ENCODE results near the gene IQGAP2.
"Not testable (repeated sequence)": the region's sequence is repeated elsewhere in the genome, so short reads cannot be mapped to it uniquely, and the experiment has no call there.

Gene IQGAP2

DNA sequence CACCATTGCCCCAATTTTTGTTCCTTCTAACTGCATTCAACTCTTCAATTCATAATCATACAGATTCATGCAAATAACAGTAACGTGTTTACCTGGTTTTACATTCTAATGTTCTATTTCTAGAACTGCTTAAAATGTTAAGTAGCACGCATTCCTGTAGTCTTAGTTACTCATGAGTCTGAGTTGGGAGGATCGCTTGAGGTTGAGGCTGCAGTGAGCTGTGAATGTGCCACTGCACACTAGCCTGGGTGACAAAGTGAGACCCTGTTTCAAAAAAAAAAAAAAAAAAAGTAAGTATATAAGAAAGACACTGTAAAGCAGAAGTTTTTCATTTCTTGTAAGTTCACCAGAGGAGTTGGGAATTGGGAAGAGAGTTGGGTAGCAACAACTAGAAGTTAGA lies 114.2 kb downstream of the IQGAP2 start:
- no peak for DNase-seq

- not testable (repeated sequence) for DNase-seq
Measured at GRCh38 chr5:76518246-76518645, 115.2 kb downstream of the IQGAP2 start.

- no peak for DNase-seq
Measured at GRCh38 chr5:76521240-76521758, 118.2 kb downstream of the IQGAP2 start.

DNA sequence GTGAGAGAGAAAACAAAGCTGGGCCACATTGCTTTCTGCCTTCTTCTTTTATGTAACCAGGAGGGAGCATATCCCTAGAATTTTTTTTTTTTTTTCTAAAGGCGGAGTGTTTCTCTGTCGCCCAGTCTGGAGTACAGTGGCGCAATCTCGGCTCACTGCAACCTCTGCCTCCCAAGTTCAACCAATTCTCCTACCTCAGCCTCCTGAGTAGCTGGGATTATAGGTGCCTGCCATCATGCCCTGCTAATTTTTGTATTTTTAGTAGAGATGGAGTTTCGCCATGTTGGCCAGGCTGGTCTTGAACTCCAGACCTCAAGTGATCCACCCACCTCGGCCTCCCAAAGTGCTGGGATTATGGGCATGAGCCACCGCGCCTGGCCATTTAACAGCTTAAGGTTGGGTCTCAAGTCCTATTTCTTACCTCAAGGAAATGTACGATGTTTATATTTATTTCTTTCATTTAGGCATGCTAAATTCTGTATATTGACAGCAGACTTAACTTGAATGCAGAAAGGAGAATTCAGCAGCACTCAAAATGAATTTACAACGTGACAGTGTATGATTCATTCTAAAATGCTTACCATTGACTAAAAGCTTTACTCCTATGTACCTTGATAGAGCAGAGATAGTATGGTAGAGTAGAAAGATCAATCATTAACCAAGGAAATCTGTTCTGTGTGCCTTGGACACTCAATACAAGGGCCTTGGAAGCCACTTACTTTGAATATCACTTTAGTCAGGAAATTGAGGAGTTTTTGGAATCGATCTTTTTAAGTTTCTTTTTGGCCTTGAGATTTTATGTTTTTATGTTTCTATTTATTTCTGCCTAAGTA lies 119.2 kb downstream of the IQGAP2 start:
- DNase-seq = no peak

- no peak for DNase-seq
Measured at GRCh38 chr5:76524101-76524835, 121.2 kb downstream of the IQGAP2 start.

- no peak for DNase-seq
Measured at GRCh38 chr5:76524868-76525267, 121.8 kb downstream of the IQGAP2 start.

- DNase-seq = no peak
Measured at GRCh38 chr5:76525956-76526355, 122.9 kb downstream of the IQGAP2 start.

GRCh38 chr5:76526950-76527583 lies 124.0 kb downstream of the IQGAP2 start:
- DNase-seq = no peak

DNA sequence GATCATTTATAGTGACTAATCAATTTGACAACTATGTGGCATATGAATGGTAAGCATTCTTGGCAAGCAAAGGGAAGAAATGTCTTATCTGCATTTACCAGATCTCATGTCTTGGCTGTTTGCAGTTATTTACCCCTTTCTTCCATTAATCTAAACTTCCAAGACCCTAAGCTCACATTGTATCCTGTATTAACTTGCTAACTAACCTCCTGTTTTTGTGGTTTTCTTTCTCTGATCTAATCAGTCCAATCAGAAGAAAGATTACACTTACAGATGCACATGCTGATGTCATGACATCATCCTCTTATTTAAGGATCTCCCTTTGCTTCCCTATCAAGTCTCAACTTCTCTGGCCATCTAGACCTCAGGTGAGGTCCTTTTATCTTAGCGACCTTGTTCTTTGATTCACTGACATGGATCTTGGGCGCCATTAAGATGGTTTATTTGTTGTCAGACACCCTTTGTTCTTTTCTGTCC lies 124.6 kb downstream of the IQGAP2 start:
- DNase-seq = no peak

GRCh38 chr5:76528547-76529331 lies 125.7 kb downstream of the IQGAP2 start:
- no peak for DNase-seq

GRCh38 chr5:76529464-76530344 lies 126.6 kb downstream of the IQGAP2 start:
- DNase-seq = no peak

DNA sequence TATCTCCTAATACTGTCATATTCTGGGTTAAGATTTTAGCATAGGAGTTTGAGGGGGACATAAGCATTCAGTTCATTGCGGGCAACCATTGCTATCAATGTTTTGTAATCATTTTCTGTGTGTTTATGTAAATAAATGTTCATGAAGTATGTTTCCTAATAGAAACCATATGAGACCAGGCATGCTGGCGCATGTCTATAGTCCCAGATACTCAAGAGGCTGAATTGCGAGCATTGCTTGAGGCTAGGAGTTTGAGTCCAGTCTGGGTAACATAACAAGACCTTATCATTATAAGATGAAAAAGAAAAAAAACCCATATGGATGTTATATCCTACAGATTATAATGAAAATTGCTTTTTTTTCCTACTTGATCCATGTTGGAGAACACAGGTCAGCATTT lies 129.0 kb downstream of the IQGAP2 start:
- no peak for DNase-seq

DNA sequence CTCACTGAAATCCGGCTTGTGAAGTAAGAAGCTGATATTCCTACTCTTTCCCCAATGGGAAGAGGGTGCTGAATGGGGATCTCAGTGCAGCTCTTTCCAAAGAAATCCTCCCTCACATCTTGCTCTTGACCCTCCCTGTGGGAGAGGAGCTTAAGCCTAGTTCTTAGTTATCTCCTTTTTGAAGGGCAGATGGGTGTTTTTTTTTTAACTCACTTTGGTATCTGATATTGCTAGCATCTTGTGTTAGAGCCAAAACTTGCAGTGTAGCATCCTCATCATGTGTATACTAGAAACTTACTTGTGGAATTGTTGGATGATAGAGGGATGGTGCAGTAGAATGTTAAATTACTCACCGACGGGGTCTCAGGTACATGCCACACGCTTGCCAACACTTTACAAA lies 129.9 kb downstream of the IQGAP2 start:
- no peak for DNase-seq

DNA sequence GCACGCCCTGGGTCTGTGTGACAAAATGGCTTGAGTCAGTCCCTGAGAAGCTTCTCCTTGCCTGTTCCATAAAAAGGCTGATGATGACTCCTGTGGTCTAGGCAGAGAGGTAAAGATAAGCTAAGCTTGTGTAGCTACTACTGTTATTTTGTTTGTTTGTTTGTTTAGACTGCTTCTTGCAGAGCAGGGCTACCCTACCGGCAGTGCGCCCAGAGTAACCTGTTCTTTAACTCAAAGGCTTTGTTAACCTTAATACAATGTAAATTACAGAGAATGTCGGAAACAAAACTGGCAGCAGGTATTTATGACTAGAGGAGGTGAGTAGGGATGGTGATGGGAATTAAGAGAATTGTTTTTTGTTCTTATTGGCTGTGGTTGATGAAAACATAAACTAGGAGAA lies 132.5 kb downstream of the IQGAP2 start:
- DNase-seq = no peak

- no peak for DNase-seq
Measured at GRCh38 chr5:76537073-76537543, 134.0 kb downstream of the IQGAP2 start.

GRCh38 chr5:76542241-76542640 lies 139.2 kb downstream of the IQGAP2 start:
- no peak for DNase-seq

DNA sequence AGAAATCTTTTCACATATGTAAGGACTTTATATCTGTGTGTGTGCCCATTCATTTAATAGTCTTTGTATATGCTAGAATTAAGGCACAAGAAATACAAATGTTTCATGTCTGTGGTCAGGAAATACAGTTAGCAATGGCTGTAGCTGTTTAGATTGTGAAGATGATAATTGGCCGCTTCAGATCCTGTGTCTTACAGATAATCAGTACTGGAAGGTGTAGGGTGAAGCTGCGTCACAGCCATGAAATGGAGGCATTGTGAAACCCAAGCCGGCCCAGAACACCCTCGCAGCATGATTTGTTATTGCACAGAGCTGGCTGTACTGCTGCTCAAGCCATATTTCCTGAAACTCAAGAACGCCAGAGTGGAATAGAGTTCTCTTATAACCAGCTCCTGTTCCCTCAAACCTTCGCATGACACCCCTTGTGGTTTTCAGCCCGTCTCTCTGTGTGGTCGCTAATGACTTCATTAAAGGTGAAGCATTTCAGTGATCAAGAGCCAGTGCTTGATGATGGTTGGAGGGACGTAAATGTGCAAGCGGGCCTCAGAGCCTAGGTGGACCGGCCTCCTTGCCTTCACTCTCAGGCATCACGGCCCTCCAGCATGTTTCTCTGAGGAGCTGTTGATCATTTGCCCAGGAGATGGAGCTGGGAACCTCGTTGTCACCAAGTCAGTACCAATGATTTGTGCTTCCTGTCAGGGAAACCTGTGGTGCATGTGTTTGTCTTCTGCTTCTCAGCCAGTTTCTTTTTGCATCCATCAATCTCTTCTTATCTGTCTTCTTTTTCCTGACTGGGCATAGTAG lies 140.0 kb downstream of the IQGAP2 start:
- no peak for DNase-seq

- no peak for DNase-seq
Measured at GRCh38 chr5:76544268-76544926, 141.3 kb downstream of the IQGAP2 start.

GRCh38 chr5:76545184-76545583 lies 142.1 kb downstream of the IQGAP2 start:
- no peak for DNase-seq
